Parathyroid adenoma (tissue), 2 donors: Measurements from ENCODE around the gene ATF4.

ENCODE experiments used
- H2AFZ ChIP-seq: fragments of 300-600 bp; sonication (generic); one replicate; pipeline ENCODE4 v1.7.0; 2017; ENCODE audit warnings: antibody characterized with exemption, mild to moderate bottlenecking
- H3K27ac ChIP-seq: fragments of 300-600 bp; sonication (generic); one replicate; pipeline ENCODE4 v1.7.0; 2017
- H3K27me3 ChIP-seq: fragments of 300-600 bp; sonication (generic); one replicate; pipeline ENCODE4 v1.7.0; 2017; ENCODE audit warnings: low read length; ENCODE audit not compliant: control insufficient read depth, insufficient read depth
- H3K36me3 ChIP-seq: fragments of 300-600 bp; sonication (generic); one replicate; pipeline ENCODE4 v1.7.0; 2017; ENCODE audit warnings: low read length; ENCODE audit not compliant: control insufficient read depth, insufficient read depth
- H3K4me1 ChIP-seq: fragments of 300-600 bp; sonication (generic); one replicate; pipeline ENCODE4 v1.7.0; 2017; ENCODE audit warnings: control low read depth
- H3K4me2 ChIP-seq: fragments of 300-600 bp; sonication (generic); one replicate; pipeline ENCODE4 v1.7.0; 2017; ENCODE audit warnings: low read length
- H3K4me3 ChIP-seq: fragments of 300-600 bp; sonication (generic); one replicate; pipeline ENCODE4 v1.7.0; 2017; ENCODE audit warnings: low read depth, low read length
- H3K79me2 ChIP-seq: fragments of 300-600 bp; sonication (generic); one replicate; pipeline ENCODE4 v1.7.0; 2017; ENCODE audit warnings: control low read depth
- H3K9ac ChIP-seq: fragments of 300-600 bp; sonication (generic); one replicate; pipeline ENCODE4 v1.7.0; 2017; ENCODE audit warnings: mild to moderate bottlenecking
- H3K9me3 ChIP-seq: fragments of 300-600 bp; sonication (generic); one replicate; pipeline ENCODE4 v1.7.0; 2017; ENCODE audit warnings: low read length; ENCODE audit not compliant: control insufficient read depth
- TF ChIP-seq, protein P1 (sequence below): fragments of 300-600 bp; sonication (generic); IDR thresholded peaks from one replicate; pipeline ENCODE4 v1.7.0; 2017; ENCODE audit warnings: antibody characterized with exemption, mild to moderate bottlenecking
- donor health status: primary hyperparathyroidism.

The ATF4 gene

DNA sequence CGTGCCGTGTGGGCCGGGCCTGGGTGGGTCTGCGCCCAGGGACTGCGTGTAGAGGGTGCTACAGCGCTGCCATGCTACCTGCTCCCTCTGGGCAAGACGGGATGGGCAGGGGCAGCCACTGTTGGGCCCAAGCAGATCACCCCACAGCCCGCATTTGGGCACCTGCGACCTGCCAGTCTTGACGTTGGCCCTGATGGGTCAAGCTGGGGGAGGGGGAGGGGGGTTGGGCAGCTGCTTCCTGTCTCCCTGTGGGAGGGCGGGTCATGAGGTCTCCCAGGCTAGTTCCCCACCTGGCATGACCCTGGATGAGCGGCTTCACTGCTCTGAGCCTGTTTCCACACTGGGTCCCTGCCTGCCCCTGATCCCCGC, 15.0 kb downstream of the ATF4 start:
- Histone ChIP-seq H3K9me3 (no peaks in the 10 kb centered on the region), H3K9ac (no peak overlapping the region), H3K27me3 (no peaks in the 10 kb centered on the region), H2AFZ (no peak overlapping the region), H3K4me1 (peaks cover 3% of the 10 kb centered on the region), H3K27ac (no peak overlapping the region), H3K4me3 (no peak overlapping the region), H3K4me2 (no peak overlapping the region), H3K36me3 (no peaks in the 10 kb centered on the region), H3K79me2 (no peaks in the 10 kb centered on the region)
- TF ChIP-seq, protein P1, sequence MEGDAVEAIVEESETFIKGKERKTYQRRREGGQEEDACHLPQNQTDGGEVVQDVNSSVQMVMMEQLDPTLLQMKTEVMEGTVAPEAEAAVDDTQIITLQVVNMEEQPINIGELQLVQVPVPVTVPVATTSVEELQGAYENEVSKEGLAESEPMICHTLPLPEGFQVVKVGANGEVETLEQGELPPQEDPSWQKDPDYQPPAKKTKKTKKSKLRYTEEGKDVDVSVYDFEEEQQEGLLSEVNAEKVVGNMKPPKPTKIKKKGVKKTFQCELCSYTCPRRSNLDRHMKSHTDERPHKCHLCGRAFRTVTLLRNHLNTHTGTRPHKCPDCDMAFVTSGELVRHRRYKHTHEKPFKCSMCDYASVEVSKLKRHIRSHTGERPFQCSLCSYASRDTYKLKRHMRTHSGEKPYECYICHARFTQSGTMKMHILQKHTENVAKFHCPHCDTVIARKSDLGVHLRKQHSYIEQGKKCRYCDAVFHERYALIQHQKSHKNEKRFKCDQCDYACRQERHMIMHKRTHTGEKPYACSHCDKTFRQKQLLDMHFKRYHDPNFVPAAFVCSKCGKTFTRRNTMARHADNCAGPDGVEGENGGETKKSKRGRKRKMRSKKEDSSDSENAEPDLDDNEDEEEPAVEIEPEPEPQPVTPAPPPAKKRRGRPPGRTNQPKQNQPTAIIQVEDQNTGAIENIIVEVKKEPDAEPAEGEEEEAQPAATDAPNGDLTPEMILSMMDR, result no peak

DNA sequence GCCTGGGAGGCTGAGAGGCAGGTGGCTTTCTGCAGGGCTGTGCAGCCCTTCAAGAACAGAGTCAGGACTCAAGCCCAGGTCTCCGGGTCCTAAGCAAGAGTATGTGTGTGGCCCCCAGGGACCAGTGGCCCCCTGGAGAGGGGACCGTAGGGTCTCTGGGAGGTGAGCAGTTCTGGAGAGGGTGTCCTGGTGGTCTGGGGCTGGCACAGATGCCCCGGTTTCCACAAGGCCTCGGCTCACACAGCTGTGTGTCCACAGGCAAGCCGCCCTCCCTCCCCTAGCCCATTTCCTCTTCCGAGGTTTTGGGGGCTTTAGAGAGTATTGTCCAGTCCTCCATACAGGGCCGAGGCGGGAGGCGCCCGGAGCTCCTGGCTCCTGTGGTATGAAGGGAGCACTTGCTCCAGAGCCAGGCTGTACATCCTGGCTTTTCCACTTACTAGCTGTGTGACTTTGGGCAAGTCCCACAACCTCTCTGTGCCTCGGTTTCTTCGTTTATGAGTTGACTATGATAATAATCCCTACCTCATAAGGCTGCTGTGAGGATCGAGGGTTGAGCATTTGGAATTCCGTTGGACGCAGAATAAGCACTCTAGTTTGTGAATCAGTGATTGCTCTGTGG, 15.6 kb downstream of the ATF4 start:
- Histone ChIP-seq H3K9me3 (no peaks in the 10 kb centered on the region), H3K4me2 (no peak overlapping the region), H3K36me3 (no peaks in the 10 kb centered on the region), H3K27me3 (no peaks in the 10 kb centered on the region), H3K9ac (no peak overlapping the region), H2AFZ (no peak overlapping the region), H3K4me1 (peaks cover 3% of the 10 kb centered on the region), H3K4me3 (no peak overlapping the region), H3K79me2 (no peaks in the 10 kb centered on the region), H3K27ac (no peak overlapping the region)
- TF ChIP-seq, protein P1, result no peak

DNA sequence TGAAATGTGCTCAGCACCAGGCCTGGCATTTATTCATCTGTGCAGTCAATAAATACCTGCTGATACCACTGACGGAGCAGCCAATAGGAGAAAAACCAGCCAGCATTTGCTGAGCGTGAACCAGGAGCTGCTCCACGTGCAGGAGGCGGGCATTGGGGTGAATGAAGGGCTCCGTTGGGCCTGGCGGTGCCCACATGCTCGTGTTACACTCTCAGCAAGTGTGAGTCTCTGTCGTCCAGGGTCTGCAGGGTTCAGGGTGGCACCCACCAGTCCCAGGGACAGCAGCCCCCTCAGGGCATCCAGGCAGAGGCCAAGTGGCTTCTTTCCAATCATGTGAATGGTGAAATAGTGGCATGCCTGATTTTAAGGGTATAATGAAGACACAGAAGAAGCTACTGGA, 16.3 kb downstream of the ATF4 start:
- TF ChIP-seq, protein P1, result no peak
- no peak overlapping the region for H3K9ac ChIP-seq

DNA sequence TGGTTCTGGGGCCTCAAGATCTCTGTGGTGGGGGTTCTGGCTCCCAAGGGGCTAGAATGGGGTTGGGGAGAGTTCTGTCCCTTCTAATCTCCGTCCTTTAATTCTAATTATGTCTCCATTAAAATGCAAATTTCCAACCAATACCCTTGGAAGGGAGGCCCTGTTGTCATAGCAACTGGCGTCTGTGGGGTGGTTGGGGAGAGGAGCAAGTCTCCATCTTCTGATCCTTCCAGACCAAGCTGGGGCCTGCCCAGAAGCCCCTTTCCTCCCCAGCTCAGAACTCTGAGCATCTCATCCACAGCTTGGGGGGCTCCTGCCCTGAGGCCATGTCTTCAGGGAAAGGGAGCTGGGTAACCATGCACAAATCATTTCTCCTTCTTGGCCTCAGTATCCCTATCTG, 17.6 kb downstream of the ATF4 start:
- no peaks in the 10 kb centered on the region for H3K9me3 ChIP-seq
- H3K27ac ChIP-seq, result no peak overlapping the region
- no peak overlapping the region for H3K4me3 ChIP-seq
- H3K4me2 ChIP-seq, result no peak overlapping the region
- no peaks in the 10 kb centered on the region for H3K36me3 ChIP-seq
- H2AFZ ChIP-seq, result no peak overlapping the region
- H3K79me2 ChIP-seq, result no peaks in the 10 kb centered on the region
- no peaks in the 10 kb centered on the region for H3K27me3 ChIP-seq
- H3K4me1 ChIP-seq, result no peaks in the 10 kb centered on the region
- H3K9ac ChIP-seq, result no peak overlapping the region
- TF ChIP-seq, protein P1, result no peak

More for the DNA sequence above, 16.3 kb downstream of the ATF4 start:
- no peaks in the 10 kb centered on the region for H3K27me3 ChIP-seq
- no peaks in the 10 kb centered on the region for H3K36me3 ChIP-seq
- H3K4me2 ChIP-seq, result no peak overlapping the region
- H3K79me2 ChIP-seq, result no peaks in the 10 kb centered on the region
- H3K9me3 ChIP-seq, result no peaks in the 10 kb centered on the region
- no peaks in the 10 kb centered on the region for H3K4me1 ChIP-seq
- H3K27ac ChIP-seq, result no peak overlapping the region
- no peak overlapping the region for H2AFZ ChIP-seq
- H3K4me3 ChIP-seq, result no peak overlapping the region

DNA sequence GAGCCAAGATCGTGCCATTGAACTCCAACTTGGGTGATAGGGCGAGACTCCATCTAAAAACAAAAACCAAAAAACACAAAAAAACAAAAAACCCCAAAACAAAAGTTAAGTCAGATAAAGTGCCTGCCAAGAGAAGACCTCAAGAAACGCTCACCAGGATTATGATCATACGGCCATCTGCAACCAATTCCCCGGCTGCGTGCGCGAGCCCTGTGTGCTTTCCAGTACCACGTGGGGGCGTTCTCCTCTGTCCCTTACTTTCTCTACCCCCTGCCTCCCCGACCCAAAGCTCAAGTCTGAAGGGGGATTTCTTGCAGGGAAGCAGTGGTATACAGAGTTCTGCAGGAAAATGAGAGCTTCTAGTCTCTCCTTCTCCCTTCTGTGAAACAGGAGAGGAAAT, 22.7 kb downstream of the ATF4 start:
- no peak overlapping the region for H3K4me2 ChIP-seq
- no peak overlapping the region for H3K4me3 ChIP-seq
- no peaks in the 10 kb centered on the region for H3K9me3 ChIP-seq
- no peaks in the 10 kb centered on the region for H3K79me2 ChIP-seq
- no peaks in the 10 kb centered on the region for H3K4me1 ChIP-seq
- H3K36me3 ChIP-seq, result no peaks in the 10 kb centered on the region
- TF ChIP-seq, protein P1, result no peak
- H3K27me3 ChIP-seq, result no peaks in the 10 kb centered on the region
- no peak overlapping the region for H2AFZ ChIP-seq
- no peak overlapping the region for H3K27ac ChIP-seq
- no peak overlapping the region for H3K9ac ChIP-seq
